ENCODE data around the gene OR14J1.

DNA sequence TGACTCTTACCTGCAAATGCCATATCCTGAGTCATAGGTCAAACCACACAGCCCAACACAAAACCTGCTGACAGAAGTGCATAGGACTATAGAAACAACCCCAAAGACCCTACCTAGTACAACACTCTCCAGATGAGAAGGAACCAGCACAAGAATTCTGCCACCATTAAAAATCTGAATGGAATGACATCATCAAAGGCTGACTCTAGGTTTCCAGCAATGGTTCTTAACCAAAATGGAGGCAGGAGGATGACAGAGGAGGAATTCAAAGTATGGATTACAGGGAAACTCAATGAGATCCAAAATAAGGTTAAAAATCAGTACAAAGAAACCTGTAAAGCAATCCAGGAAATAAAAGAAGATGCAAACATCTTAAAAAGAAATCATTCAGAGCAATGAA, 31.2 kb downstream of the OR14J1 start:
- TF ChIP-seq POLR2AphosphoS5 (IDR thresholded peaks at IDR 0.05; ENCODE audit: insufficient read depth, low read depth, low read length) (no peak), EZH2 (IDR thresholded peaks at IDR 0.05; ENCODE audit: borderline replicate concordance, low read depth, low read length, severe bottlenecking) (no peak), MYC (IDR thresholded peaks at IDR 0.05; ENCODE audit: low read depth, low read length) (no peak)
- TF ChIP-seq, protein P1, sequence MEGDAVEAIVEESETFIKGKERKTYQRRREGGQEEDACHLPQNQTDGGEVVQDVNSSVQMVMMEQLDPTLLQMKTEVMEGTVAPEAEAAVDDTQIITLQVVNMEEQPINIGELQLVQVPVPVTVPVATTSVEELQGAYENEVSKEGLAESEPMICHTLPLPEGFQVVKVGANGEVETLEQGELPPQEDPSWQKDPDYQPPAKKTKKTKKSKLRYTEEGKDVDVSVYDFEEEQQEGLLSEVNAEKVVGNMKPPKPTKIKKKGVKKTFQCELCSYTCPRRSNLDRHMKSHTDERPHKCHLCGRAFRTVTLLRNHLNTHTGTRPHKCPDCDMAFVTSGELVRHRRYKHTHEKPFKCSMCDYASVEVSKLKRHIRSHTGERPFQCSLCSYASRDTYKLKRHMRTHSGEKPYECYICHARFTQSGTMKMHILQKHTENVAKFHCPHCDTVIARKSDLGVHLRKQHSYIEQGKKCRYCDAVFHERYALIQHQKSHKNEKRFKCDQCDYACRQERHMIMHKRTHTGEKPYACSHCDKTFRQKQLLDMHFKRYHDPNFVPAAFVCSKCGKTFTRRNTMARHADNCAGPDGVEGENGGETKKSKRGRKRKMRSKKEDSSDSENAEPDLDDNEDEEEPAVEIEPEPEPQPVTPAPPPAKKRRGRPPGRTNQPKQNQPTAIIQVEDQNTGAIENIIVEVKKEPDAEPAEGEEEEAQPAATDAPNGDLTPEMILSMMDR (IDR thresholded peaks at IDR 0.05; ENCODE audit: extremely low read depth in 1 of 2, insufficient read depth in 1 of 2, low read depth in 1 of 2, low read length in 2 of 2): no peak
